SIG-M5 treated with dmso at 0.1 percent for 504 hours (cell line): ENCODE results near the gene C1QBP.
"Not testable (repeated sequence)": the region's sequence is repeated elsewhere in the genome, so short reads cannot be mapped to it uniquely, and the experiment has no call there.

Source experiments
- DNase-seq: peaks from one replicate; lab custom pipeline; 2025; ENCODE audit not compliant: unreplicated experiment; lab: John Stamatoyannopoulos, UW

Gene C1QBP

GRCh38 chr17:5434984-5435383 is 4.0 kb downstream of the C1QBP start:
- no peak for DNase-seq

DNA sequence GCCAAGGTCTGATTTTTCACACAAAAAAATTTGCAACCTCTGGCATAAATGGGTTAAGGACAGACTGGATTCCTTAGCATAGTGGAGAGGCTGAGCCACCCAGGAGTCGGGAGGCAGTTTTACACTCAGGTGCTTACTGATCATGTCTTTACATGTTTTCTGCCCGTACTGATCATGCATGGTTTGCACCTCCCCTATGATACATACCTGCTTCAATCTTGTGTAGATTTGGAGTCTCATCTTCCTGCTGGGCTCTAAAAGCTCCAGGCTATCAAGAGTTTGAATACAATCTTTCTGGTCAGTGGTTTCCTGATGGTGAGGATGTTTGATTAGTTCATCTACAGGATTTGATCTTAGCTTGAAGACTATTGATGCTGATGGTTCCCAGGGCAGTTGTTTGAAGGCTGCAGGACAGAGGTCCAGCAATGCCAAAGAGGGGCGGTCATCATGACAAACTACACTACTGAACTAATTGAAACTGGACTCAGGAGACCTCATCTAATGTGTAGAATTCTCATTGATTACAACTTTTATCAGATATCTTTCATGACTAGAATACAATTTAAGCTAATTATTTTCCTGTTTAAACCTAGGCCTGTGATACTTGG is 6.9 kb downstream of the C1QBP start:
- DNase-seq: no peak

DNA sequence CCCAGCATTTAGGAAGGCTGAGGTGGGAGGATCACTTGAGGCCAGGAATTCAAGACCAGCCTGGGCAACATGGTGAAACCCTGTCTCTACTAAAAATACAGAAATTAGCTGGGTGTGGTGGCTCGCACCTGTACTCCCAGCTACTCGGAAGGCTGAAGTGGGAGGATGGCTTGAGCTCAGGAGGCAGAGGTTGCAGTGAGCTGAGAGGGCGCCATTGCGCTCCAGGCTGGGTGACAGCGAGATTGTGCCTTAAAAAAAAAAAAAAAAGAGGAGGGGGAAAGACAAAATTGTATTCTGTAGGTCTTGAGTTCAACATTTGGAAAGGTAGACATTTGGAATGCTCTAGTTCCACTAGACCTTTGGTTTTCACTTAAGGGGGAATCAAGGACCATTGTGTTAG is 7.7 kb downstream of the C1QBP start:
- not testable (repeated sequence) for DNase-seq

- no peak for DNase-seq
Measured at GRCh38 chr17:5430413-5430999, 8.4 kb downstream of the C1QBP start.

- no peak for DNase-seq
Measured at GRCh38 chr17:5429191-5429887, 9.6 kb downstream of the C1QBP start.

- no peak for DNase-seq
Measured at GRCh38 chr17:5425826-5426225, 13.1 kb downstream of the C1QBP start.

GRCh38 chr17:5424909-5425308 is 14.0 kb downstream of the C1QBP start:
- DNase-seq: no peak

- no peak for DNase-seq
Measured at GRCh38 chr17:5422505-5422904, 16.4 kb downstream of the C1QBP start.

DNA sequence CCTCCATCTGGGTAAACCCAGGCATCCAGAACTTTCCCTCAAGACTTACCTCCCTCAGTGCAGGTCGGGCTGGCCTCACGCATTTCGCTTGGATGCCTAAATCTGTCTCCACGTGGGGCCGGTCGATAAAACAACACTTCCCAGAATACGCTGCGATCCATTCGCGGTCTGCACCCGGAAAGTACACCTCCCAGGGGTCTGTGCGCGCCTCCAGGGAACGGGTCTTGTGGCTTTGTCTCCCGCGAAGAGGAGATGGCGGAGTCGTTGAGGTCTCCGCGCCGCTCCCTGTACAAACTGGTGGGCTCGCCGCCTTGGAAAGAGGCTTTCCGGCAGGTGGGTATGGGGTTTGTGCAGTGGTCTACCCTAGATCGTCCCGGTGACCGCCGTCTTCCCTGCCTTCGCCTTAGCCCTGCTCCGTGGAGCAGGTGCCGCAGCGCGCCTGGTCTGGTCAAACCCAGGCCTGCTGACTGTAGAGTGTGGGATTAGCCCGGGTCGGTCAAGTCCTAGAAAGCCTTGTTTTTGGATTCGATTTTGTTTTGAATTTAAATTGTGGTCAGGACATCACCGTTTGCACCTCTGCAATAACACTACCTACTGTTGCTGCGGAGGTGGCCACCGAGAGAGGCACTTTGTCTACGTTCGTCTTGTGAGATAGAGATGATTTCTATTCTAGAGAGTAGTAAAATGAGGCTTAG is 18.8 kb downstream of the C1QBP start, which contains the start of gene RPAIN:
Gene RPAIN, plus strand, starts transcription at position 224 of the 695 bp plus-strand sequence. Its CDS starts 29 bp downstream, at position 253.
- peak; percentile 91 for DNase-seq

- DNase-seq: peak; percentile 97
Measured at GRCh38 chr17:5419356-5419958, 19.5 kb downstream of the C1QBP start, which contains the start of gene NUP88. NUP88 (minus strand) TSS chr17:5419662; CDS start chr17:5419650, 12 bp downstream.

DNA sequence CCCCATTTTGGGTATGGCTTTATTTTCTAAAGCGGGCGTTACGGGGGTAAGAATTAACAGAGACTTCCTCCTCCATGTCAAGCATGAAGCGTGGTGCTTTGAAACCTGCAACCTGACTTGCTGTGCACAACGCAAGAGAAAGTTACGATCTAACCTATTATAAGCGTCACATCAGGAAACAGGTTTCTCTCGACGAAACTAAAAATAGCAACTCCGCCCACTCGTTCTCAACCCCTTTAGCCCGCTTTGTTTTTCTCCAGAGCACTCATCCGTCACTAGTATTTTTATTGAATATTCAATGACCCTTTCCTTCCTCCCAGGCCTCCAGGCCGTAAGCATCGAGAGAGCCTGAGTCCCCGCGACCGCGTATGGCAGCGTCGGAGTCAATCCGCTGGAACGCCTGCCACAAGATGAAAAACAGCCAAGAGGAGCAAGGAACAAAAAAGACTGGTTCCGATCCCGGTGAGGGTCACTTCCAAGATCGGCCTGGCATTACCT is 20.0 kb downstream of the C1QBP start:
- peak; percentile 72 for DNase-seq

- DNase-seq: no peak
Measured at GRCh38 chr17:5416901-5417300, 22.1 kb downstream of the C1QBP start.

DNA sequence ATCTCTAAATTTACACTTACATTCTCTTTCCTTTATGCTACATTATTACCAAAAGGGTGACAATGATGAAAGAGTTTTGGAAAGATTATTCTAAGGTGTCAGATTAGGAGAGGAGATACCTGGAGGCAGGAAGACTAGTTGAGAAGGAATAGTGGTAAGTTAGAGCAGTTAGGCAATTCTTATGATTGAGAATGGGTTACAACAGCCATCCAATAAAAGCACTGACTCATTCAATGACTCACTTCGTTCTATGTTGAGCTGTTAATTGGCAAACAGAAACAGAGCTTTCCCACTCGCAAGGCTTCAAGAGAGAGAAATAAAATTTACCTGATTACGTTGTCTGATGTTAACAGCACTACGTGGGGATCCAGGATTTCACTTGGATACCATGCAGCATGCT is 25.3 kb downstream of the C1QBP start:
- peak; percentile 83 for DNase-seq

DNA sequence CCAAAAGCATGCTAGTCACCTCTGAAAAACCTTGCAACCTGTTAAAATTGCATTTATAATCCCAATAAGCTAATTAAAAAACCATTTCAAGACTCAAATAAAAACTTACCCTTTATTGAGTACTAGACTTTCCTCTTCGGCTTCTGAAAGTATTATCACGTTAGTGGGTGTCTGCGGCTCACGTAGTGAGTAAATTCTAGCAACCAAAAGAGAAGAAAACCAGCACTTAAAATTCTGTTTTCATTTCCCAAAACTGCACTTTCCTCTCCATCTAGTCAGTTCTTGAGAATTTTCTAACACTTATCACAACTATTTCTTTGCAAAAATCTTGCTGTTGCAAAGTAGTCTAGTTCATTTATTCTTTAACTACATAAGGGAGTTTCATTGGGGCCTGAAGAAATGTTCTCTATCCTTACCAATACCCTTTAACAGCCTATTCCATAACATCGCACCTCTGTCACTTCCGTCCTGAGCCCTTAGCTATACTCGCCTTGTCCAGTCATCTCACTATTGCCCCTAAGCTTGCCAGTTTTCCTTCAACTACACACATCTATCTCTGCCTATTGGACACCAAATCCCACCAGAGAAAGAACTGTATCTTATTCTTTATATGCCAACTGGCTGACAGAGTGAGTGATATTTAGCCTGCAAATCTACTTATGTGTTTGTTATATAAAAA is 28.2 kb downstream of the C1QBP start:
- no peak for DNase-seq

- no peak for DNase-seq
Measured at GRCh38 chr17:5408186-5408585, 30.8 kb downstream of the C1QBP start.

DNA sequence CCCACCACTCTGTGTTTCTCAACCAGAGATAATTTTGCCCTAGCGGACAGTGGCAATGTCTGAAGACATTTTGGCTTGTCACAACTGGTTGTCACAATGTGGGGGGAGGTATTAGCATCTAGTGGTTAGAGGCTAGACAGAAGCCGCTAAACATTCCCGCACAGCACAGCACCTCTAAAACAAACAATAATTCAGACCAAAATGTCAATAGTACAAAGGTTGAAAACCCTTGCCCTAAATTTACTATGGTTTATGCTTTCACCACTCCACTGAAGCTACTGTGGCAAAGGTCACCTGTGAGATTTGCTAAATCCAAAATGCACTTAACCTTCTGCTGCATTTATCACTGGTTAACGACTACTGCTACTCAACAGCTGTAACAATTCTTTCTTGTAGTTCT is 33.6 kb downstream of the C1QBP start:
- no peak for DNase-seq

DNA sequence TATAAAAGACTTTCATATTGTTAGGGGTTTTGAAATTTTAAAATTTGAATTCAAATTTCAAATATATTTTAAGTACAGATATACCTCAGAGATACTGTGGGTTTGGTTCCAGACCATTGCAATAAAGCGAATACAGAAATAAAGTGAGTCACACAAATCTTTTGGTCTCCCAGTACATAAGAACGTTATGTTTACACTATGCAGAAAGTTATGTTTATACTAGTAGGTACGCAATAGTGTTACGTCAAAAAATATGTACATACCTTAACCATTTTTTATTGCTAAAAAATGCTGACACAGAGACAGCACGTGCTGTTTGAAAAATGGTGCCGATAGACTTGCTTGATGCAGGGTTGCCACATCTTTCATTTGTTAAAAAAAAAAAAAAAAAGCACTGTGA is 39.2 kb downstream of the C1QBP start:
- DNase-seq: no peak

- no peak for DNase-seq
Measured at GRCh38 chr17:5396612-5397011, 42.3 kb downstream of the C1QBP start.

- DNase-seq: no peak
Measured at GRCh38 chr17:5391678-5392077, 47.3 kb downstream of the C1QBP start.
